Testis (tissue), 2 donors: ENCODE data around the gene GIPC1.

ENCODE experiments used
- POLR2A ChIP-seq: fragments of 450-650 bp; IDR thresholded peaks from one replicate; pipeline ENCODE4 v1.6.1; 2017; ENCODE audit warnings: antibody characterized with exemption, mild to moderate bottlenecking, moderate library complexity
- TF ChIP-seq, protein P1 (sequence below), 3 experiments: fragments of 450-650 bp in 2 of 3; fragments of 200-600 bp in 1 of 3; sonication (generic) in 1 of 3; IDR thresholded peaks; one replicate each; pipeline ENCODE4 v1.5.1; 2016 to 2019; ENCODE audit warnings: antibody characterized with exemption in 3 of 3, mild to moderate bottlenecking in 2 of 3, moderate library complexity in 1 of 3

DNA sequence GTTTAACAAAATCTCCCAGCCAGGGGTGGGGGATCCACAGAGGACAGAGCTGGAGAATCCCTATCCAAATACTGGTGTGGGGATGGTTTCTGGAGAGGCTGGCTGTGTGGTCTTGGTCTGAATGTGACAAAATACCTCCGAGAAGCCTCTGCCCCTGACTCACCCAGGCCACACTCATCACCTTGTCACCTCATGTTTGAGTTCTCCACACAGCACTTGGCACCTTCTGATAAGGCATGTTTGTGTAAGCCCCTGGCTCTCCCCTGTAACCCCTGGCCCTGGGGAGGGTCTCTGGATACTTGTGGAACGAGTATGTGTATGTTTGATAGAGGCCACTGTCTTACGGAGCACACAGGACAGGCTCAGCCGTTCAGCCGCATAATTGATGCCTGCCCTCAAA is 48.1 kb upstream of the GIPC1 start:
- TF ChIP-seq, protein P1, sequence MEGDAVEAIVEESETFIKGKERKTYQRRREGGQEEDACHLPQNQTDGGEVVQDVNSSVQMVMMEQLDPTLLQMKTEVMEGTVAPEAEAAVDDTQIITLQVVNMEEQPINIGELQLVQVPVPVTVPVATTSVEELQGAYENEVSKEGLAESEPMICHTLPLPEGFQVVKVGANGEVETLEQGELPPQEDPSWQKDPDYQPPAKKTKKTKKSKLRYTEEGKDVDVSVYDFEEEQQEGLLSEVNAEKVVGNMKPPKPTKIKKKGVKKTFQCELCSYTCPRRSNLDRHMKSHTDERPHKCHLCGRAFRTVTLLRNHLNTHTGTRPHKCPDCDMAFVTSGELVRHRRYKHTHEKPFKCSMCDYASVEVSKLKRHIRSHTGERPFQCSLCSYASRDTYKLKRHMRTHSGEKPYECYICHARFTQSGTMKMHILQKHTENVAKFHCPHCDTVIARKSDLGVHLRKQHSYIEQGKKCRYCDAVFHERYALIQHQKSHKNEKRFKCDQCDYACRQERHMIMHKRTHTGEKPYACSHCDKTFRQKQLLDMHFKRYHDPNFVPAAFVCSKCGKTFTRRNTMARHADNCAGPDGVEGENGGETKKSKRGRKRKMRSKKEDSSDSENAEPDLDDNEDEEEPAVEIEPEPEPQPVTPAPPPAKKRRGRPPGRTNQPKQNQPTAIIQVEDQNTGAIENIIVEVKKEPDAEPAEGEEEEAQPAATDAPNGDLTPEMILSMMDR (IDR thresholded peaks at IDR 0.05) = no peak
- TF ChIP-seq POLR2A = no peak
